ENCODE data around the gene MAGT1. TPM values are rescaled to one million over a fixed set of nuclear protein-coding genes. Genes with fewer than 3 reads are reported as not detected.
"Not testable (repeated sequence)": the region's sequence is repeated elsewhere in the genome, so short reads cannot be mapped to it uniquely, and the experiment has no call there.

MAGT1 gene
- total RNA-seq, 1 experiment from 2014 or later, result 75.0 TPM

DNA sequence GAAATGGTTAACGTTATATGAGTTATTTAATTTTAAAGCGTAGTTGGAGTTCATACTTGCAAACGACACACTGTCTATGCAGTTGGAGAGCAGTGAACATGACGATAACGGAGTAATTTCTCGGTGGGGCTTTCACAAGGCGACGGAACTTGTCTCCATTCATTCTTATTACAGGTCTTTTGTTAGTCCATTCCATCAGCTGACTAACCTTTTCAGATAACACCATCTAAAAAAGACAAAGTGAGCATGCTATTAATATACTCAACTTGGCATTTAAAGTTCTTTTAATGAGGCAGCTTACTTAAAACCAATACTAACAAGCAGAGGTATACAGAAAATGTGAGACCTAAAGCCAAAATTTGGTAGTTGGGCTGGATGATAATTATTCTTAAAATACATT is 19.9 kb downstream of the MAGT1 start:
- TF ChIP-seq, protein P1, sequence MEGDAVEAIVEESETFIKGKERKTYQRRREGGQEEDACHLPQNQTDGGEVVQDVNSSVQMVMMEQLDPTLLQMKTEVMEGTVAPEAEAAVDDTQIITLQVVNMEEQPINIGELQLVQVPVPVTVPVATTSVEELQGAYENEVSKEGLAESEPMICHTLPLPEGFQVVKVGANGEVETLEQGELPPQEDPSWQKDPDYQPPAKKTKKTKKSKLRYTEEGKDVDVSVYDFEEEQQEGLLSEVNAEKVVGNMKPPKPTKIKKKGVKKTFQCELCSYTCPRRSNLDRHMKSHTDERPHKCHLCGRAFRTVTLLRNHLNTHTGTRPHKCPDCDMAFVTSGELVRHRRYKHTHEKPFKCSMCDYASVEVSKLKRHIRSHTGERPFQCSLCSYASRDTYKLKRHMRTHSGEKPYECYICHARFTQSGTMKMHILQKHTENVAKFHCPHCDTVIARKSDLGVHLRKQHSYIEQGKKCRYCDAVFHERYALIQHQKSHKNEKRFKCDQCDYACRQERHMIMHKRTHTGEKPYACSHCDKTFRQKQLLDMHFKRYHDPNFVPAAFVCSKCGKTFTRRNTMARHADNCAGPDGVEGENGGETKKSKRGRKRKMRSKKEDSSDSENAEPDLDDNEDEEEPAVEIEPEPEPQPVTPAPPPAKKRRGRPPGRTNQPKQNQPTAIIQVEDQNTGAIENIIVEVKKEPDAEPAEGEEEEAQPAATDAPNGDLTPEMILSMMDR (IDR thresholded peaks at IDR 0.05; ENCODE audit: insufficient read depth in 1 of 2, low read depth in 1 of 2, low read length in 1 of 2, severe bottlenecking in 1 of 2, unreplicated experiment in 1 of 2), result no peak

GRCh38 chrX:77831544-77831943 is 63.7 kb downstream of the MAGT1 start:
- CTCF ChIA-PET; H3K4me3 ChIP-seq (ENCODE audit: low read depth, low read length); H3K4me1 Mint-ChIP-seq (ENCODE audit: low read depth, unreplicated experiment); H3K4me1 ChIP-seq; H3K9me3 ChIP-seq; POLR2A ChIA-PET; DNase-seq; BruUV-seq (replicated peaks); intact Hi-C loops (cut with micrococcal nuclease; ENCODE audit: unreplicated experiment); H3K27ac Mint-ChIP-seq (ENCODE audit: unreplicated experiment); H3K27me3 Mint-ChIP-seq (ENCODE audit: insufficient read depth, unreplicated experiment); H3K9me3 Mint-ChIP-seq (ENCODE audit: unreplicated experiment); H3K36me3 Mint-ChIP-seq (ENCODE audit: insufficient read depth, unreplicated experiment); H3K27me3 ChIP-seq (replicated peaks; ENCODE audit: control insufficient read depth, insufficient read depth, low read length); H3K36me3 ChIP-seq (ENCODE audit: control insufficient read depth, insufficient read depth, low read length); H3K4me3 Mint-ChIP-seq (ENCODE audit: unreplicated experiment): not testable (repeated sequence)

More for the DNA sequence above, 19.9 kb downstream of the MAGT1 start:
- BruUV-seq (replicated peaks), result no TSS peak
- Mint-ChIP-seq H3K4me3 (ENCODE audit: unreplicated experiment) (no peak overlapping the region), H3K27ac (ENCODE audit: unreplicated experiment) (no peak overlapping the region), H3K36me3 (ENCODE audit: insufficient read depth, unreplicated experiment) (peaks cover 20% of the 10 kb centered on the region), H3K4me1 (ENCODE audit: low read depth, unreplicated experiment) (no peaks in the 10 kb centered on the region), H3K27me3 (ENCODE audit: insufficient read depth, unreplicated experiment) (no peaks in the 10 kb centered on the region), H3K9me3 (ENCODE audit: unreplicated experiment) (no peaks in the 10 kb centered on the region)
- DNase-seq, result no peak
- Histone ChIP-seq H3K27me3 (replicated peaks; ENCODE audit: control insufficient read depth, insufficient read depth, low read length) (no peaks in the 10 kb centered on the region), H3K9me3 (no peaks in the 10 kb centered on the region), H3K4me1 (no peaks in the 10 kb centered on the region), H3K36me3 (ENCODE audit: control insufficient read depth, insufficient read depth, low read length) (no peaks in the 10 kb centered on the region), H3K4me3 (ENCODE audit: low read depth, low read length) (no peak overlapping the region)
- ChIA-PET CTCF (no interaction called here), POLR2A (no interaction called here)
- intact Hi-C loops (cut with micrococcal nuclease; ENCODE audit: unreplicated experiment), result no loop called here

DNA sequence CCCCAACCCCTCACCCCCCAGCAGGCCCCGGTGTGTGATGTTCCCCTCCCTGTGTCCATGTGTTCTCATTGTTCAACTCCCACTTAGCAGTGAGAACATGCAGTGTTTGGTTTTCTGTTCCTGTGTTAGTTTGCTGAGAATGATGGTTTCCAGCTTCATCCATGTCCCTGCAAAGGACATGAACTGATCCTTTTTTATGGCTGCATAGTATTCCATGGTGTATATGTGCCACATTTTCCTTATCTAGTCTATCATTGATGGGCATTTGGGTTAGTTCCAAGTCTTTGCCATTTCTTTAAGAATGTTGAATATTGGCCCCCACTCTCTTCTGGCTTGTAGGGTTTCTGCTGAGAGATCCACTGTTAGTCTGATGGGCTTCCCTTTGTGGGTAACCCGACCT is 73.2 kb downstream of the MAGT1 start:
- H3K9me3 ChIP-seq; H3K36me3 ChIP-seq (ENCODE audit: control insufficient read depth, insufficient read depth, low read length); BruUV-seq (replicated peaks); H3K4me3 Mint-ChIP-seq (ENCODE audit: unreplicated experiment); H3K27me3 ChIP-seq (replicated peaks; ENCODE audit: control insufficient read depth, insufficient read depth, low read length); H3K27me3 Mint-ChIP-seq (ENCODE audit: insufficient read depth, unreplicated experiment); H3K4me1 Mint-ChIP-seq (ENCODE audit: low read depth, unreplicated experiment); H3K4me3 ChIP-seq (ENCODE audit: low read depth, low read length); CTCF ChIA-PET; H3K4me1 ChIP-seq; POLR2A ChIA-PET; H3K9me3 Mint-ChIP-seq (ENCODE audit: unreplicated experiment); H3K27ac Mint-ChIP-seq (ENCODE audit: unreplicated experiment); DNase-seq; intact Hi-C loops (cut with micrococcal nuclease; ENCODE audit: unreplicated experiment): not testable (repeated sequence)
- peaks cover 11% of the 10 kb centered on the region for H3K36me3 Mint-ChIP-seq (ENCODE audit: insufficient read depth, unreplicated experiment)

DNA sequence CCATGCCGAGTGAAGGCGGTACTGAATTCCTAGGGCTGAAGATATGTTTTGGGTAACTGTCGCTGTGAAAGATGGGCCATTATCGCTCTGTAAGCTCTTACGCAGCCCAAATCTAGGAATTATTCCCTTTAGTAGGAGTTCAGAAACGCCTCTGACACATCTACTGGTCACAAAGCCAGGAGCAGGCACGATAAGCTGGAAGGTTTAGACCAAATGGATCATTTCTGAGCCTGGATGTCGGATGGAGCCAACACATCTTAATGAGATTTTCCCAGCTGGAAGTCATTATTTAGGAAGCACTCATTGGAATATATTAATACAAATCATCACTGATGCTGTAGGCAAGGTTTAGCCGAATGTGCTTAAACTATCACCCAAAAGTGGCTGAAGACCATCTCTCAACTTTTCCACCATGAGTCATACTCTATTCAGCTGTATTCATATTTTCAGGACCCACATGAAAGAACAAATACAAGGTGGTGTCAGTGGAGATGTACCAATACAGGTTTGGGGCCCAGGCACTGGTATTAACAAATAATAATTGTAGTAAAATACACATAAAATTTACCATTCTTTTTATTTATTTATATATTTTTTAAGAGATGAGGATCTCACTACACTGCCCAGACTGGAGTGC is 75.0 kb downstream of the MAGT1 start:
- Histone ChIP-seq H3K27me3 (replicated peaks; ENCODE audit: control insufficient read depth, insufficient read depth, low read length) (no peaks in the 10 kb centered on the region), H3K4me3 (ENCODE audit: low read depth, low read length) (no peak overlapping the region), H3K36me3 (ENCODE audit: control insufficient read depth, insufficient read depth, low read length) (no peaks in the 10 kb centered on the region), H3K9me3 (no peaks in the 10 kb centered on the region), H3K4me1 (no peaks in the 10 kb centered on the region)
- Mint-ChIP-seq H3K36me3 (ENCODE audit: insufficient read depth, unreplicated experiment) (peaks cover 9% of the 10 kb centered on the region), H3K27ac (ENCODE audit: unreplicated experiment) (no peak overlapping the region), H3K4me1 (ENCODE audit: low read depth, unreplicated experiment) (no peaks in the 10 kb centered on the region), H3K9me3 (ENCODE audit: unreplicated experiment) (peaks cover 9% of the 10 kb centered on the region), H3K4me3 (ENCODE audit: unreplicated experiment) (no peak overlapping the region), H3K27me3 (ENCODE audit: insufficient read depth, unreplicated experiment) (no peaks in the 10 kb centered on the region)
- TF ChIP-seq, protein P1 (IDR thresholded peaks at IDR 0.05; ENCODE audit: insufficient read depth in 1 of 2, low read depth in 1 of 2, low read length in 1 of 2, severe bottlenecking in 1 of 2, unreplicated experiment in 1 of 2), result no peak
- ChIA-PET CTCF (no interaction called here), POLR2A (no interaction called here)
- no peak for DNase-seq
- BruUV-seq (replicated peaks), result no TSS peak
- intact Hi-C loops (cut with micrococcal nuclease; ENCODE audit: unreplicated experiment), result no loop called here
